CD14-positive monocyte (primary cell): ENCODE data around the gene B4GALT1. TPM values are rescaled to one million over a fixed set of nuclear protein-coding genes. Genes with fewer than 3 reads are reported as not detected.

Experiments
- DNase-seq, 3 donors: peaks; one replicate each; pipeline ENCODE4 v3.0.0-alpha.2; 2011 to 2022
- H2AFZ ChIP-seq: 2 replicates; pipeline ENCODE4 v1.6.0; 2012; ENCODE audit warnings: mild to moderate bottlenecking, low read depth, low read length, inconsistent platforms; ENCODE audit not compliant: insufficient read depth, poor library complexity, severe bottlenecking
- H3K27ac ChIP-seq, 2 donors: 1 replicate in 1 of 2; 2 replicates in 1 of 2; pipeline ENCODE4 v1.5.1; 2012 to 2013; ENCODE audit warnings: low read length in 2 of 2, control low read depth in 1 of 2, inconsistent platforms in 1 of 2, low read depth in 1 of 2, mild to moderate bottlenecking in 1 of 2
- H3K27me3 ChIP-seq, 2 donors: one replicate each; pipeline versions ENCODE4 v1.6.0 to v1.6.1; 2011 to 2013; ENCODE audit warnings: low read length in 2 of 2; ENCODE audit not compliant: control insufficient read depth in 2 of 2, insufficient read depth in 2 of 2
- H3K36me3 ChIP-seq, 2 donors: replicated peaks in 1 of 2; 1 replicate in 1 of 2; 2 replicates in 1 of 2; pipeline versions ENCODE4 v1.5.1 to v1.6.1; 2012 to 2013; ENCODE audit warnings: low read length in 2 of 2, control low read depth in 1 of 2, inconsistent platforms in 1 of 2, mild to moderate bottlenecking in 1 of 2; ENCODE audit not compliant: insufficient read depth in 2 of 2, control insufficient read depth in 1 of 2
- H3K4me1 ChIP-seq, 2 donors: 1 replicate in 1 of 2; 2 replicates in 1 of 2; pipeline versions ENCODE4 v1.5.1 to v1.6.1; 2012 to 2013; ENCODE audit warnings: low read length in 2 of 2, control low read depth in 1 of 2, inconsistent platforms in 1 of 2, mild to moderate bottlenecking in 1 of 2, moderate library complexity in 1 of 2; ENCODE audit not compliant: insufficient read depth in 2 of 2, control insufficient read depth in 1 of 2
- H3K4me2 ChIP-seq: replicated peaks from 2 replicates; pipeline ENCODE3; 2012; ENCODE audit warnings: low read length, moderate library complexity, mild to moderate bottlenecking; ENCODE audit not compliant: poor library complexity, severe bottlenecking; ENCODE audit errors: extremely low read depth
- H3K4me3 ChIP-seq, 3 experiments: fragments of 200-600 bp in 1 of 3; sonication (generic) in 1 of 3; replicated peaks in 1 of 3; 1 replicate in 2 of 3; 2 replicates in 1 of 3; pipeline ENCODE4 v1.5.1; 2011 to 2013; ENCODE audit warnings: low read length in 3 of 3, mild to moderate bottlenecking in 3 of 3, control low read depth in 2 of 3, low read depth in 2 of 3, inconsistent platforms in 1 of 3, moderate library complexity in 1 of 3
- H3K79me2 ChIP-seq: 2 replicates; pipeline ENCODE4 v1.6.0; 2012; ENCODE audit warnings: mild to moderate bottlenecking, control low read depth, inconsistent platforms, low read length, moderate library complexity; ENCODE audit not compliant: insufficient read depth
- H3K9ac ChIP-seq: 2 replicates; pipeline ENCODE4 v1.6.0; 2017; ENCODE audit warnings: low read length, mild to moderate bottlenecking; ENCODE audit not compliant: insufficient read depth, poor library complexity, severe bottlenecking
- H3K9me3 ChIP-seq, 2 donors: replicated peaks in 1 of 2; 1 replicate in 1 of 2; 2 replicates in 1 of 2; pipeline versions ENCODE4 v1.5.1 to v1.6.1; 2012 to 2013; ENCODE audit warnings: low read length in 2 of 2, control low read depth in 1 of 2; ENCODE audit not compliant: control insufficient read depth in 1 of 2, insufficient read depth in 1 of 2
- H4K20me1 ChIP-seq: 2 replicates; pipeline ENCODE4 v1.6.0; 2012; ENCODE audit warnings: mild to moderate bottlenecking, low read length, control low read depth, moderate library complexity; ENCODE audit not compliant: insufficient read depth
- H3K27ac Mint-ChIP-seq, 7 donors: one replicate each; pipeline ENCODE4 v1.8.0; 2020; ENCODE audit warnings: mild to moderate bottlenecking in 7 of 7, mixed read lengths in 7 of 7, moderate library complexity in 6 of 7, inconsistent platforms in 2 of 7
- H3K27me3 Mint-ChIP-seq, 3 donors: one replicate each; pipeline ENCODE4 v1.8.0; 2021 to 2022; ENCODE audit warnings: low read depth in 3 of 3, mild to moderate bottlenecking in 3 of 3, mixed read lengths in 3 of 3, moderate library complexity in 3 of 3, inconsistent platforms in 1 of 3
- H3K36me3 Mint-ChIP-seq, 2 donors: one replicate each; pipeline ENCODE4 v1.8.0; 2020; ENCODE audit warnings: mixed read lengths in 2 of 2, inconsistent platforms in 1 of 2, mild to moderate bottlenecking in 1 of 2
- H3K4me1 Mint-ChIP-seq: one replicate; pipeline ENCODE4 v1.8.0; 2020; ENCODE audit warnings: mild to moderate bottlenecking, mixed read lengths
- H3K4me3 Mint-ChIP-seq, 2 donors: one replicate each; pipeline ENCODE4 v1.8.0; 2020; ENCODE audit warnings: mild to moderate bottlenecking in 2 of 2, mixed read lengths in 2 of 2, moderate library complexity in 1 of 2
- H3K9me3 Mint-ChIP-seq, 7 donors: one replicate each; pipeline ENCODE4 v1.8.0; 2020 to 2022; ENCODE audit warnings: mixed read lengths in 7 of 7, mild to moderate bottlenecking in 6 of 7, moderate library complexity in 6 of 7, inconsistent platforms in 2 of 7
- CTCF ChIP-seq: fragments of 200-600 bp; IDR thresholded peaks from one replicate; pipeline ENCODE4 v1.8.0; 2022; ENCODE audit warnings: antibody characterized with exemption, mild to moderate bottlenecking
- WGBS: methylation state at CpG from one replicate; pipeline ENCODE4 v1.1.5; 2013; ENCODE audit warnings: missing lambda C conversion rate; ENCODE audit not compliant: insufficient coverage; 5-methylcytosine and 5-hydroxymethylcytosine counted together
- intact Hi-C, 2 donors: fragments of 100-400 bp; cut with micrococcal nuclease; formaldehyde crosslinking; loops; one replicate each; pipeline versions ENCODE4 v1.15.0 to v1.15.1; 2023
- polyA plus RNA-seq, 3 donors: library from polyadenylated mRNA; depleted of rRNA in 1 of 3; unstranded in 2 of 3; stranded (reverse) in 1 of 3; fragments of 300-500 nt in 2 of 3; fragments of >200 nt in 1 of 3; fragmentation: Illumina TruSeq in 2 of 3; gene quantifications; 1 replicate in 2 of 3; 2 replicates in 1 of 3; pipeline ENCODE4 v1.2.3, GENCODE V29; 2012 to 2021

Gene B4GALT1
- polyA plus RNA-seq, 3 donors: 27.6 to 53.7 (median 38.6) TPM

DNA sequence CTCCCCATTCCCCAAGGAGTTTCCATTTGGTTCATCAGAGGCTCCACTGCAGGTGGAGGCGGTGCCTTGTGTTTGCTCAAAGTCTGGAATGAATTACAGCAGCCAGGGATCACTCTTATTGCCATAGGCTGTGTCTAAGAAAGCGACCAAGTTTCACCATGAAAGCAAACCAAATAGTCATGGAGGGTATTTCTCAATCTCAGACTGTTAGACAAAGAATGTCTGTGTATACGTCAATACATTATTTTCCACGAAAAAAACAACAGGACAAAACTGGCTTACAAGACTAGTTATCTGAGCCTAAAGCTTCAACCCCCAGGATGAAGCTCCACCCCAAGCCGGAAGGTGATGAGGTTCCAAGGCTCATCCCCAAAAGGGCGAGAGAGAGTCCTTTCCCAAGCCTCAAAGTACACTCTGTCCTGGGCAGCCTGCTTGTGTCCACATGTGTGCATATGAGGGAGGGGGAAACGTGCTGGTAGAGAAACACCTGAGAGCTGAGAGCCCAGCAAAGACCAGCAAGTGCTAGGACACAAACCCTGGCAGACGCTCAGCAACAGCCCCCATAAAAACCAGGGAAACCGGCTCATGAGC is 4.3 kb downstream of the B4GALT1 start:
- intact Hi-C loops: loop anchor here in 1 of 2 donors (10.0 kb wide), 1 partner anchor 102 kb away; the partner anchor contains the start of genes BAG1 and CHMP5
- Histone ChIP-seq H2AFZ (no peak overlapping the region), H3K4me1 (peaks cover 87% of the 10 kb centered on the region in 2 donors), H4K20me1 (peaks cover 78% of the 10 kb centered on the region), H3K27me3 (no peaks in the 10 kb centered on the region), H3K27ac (peak overlapping the region; percentile 67 to 99), H3K4me2 (peak overlapping the region; percentile 89), H3K79me2 (peaks cover 84% of the 10 kb centered on the region), H3K4me3 (peak overlapping the region in 1 of 3 experiments; percentile 95), H3K9me3 (no peaks in the 10 kb centered on the region), H3K9ac (no peak overlapping the region), H3K36me3 (no peaks in the 10 kb centered on the region)
- Mint-ChIP-seq H3K4me1 (peaks cover 79% of the 10 kb centered on the region), H3K27me3 (no peaks in the 10 kb centered on the region), H3K4me3 (peak overlapping the region; percentile 53 to 85), H3K9me3 (peaks cover 0 to 3% (median 0%) of the 10 kb centered on the region in 7 donors), H3K36me3 (peaks cover 21 to 36% of the 10 kb centered on the region in 2 donors), H3K27ac (peak overlapping the region; percentile 87 to 100 (median 100))
- no peak for TF ChIP-seq CTCF
- 100% methylated on average over 2 of the region's 9 CpGs for WGBS
- peak in 2 of 3 donors; percentile 47 to 60 for DNase-seq

GRCh38 chr9:33161589-33162132 is 5.5 kb downstream of the B4GALT1 start:
- Histone ChIP-seq H3K36me3 (no peaks in the 10 kb centered on the region), H3K9me3 (no peaks in the 10 kb centered on the region), H3K9ac (peak overlapping the region; percentile 28), H3K27me3 (no peaks in the 10 kb centered on the region), H3K27ac (peak overlapping the region; percentile 97 to 99), H3K79me2 (peaks cover 92% of the 10 kb centered on the region), H2AFZ (no peak overlapping the region), H3K4me3 (peak overlapping the region in 1 of 3 experiments; percentile 95), H3K4me1 (peaks cover 94% of the 10 kb centered on the region in 2 donors), H4K20me1 (peaks cover 85% of the 10 kb centered on the region), H3K4me2 (peak overlapping the region; percentile 89)
- Mint-ChIP-seq H3K4me3 (peak overlapping the region; percentile 71 to 80), H3K27ac (peak overlapping the region; percentile 99 to 100 (median 100)), H3K36me3 (peaks cover 21 to 36% of the 10 kb centered on the region in 2 donors), H3K9me3 (peaks cover 0 to 3% (median 0%) of the 10 kb centered on the region in 7 donors), H3K27me3 (peaks cover 0 to 3% (median 0%) of the 10 kb centered on the region in 3 donors), H3K4me1 (peaks cover 85% of the 10 kb centered on the region)
- no CpG with 5 or more reads among the region's 1 CpG for WGBS
- TF ChIP-seq CTCF: no peak
- intact Hi-C loops: loop anchor here in 1 of 2 donors (10.0 kb wide), 1 partner anchor 103 kb away; the partner anchor contains the start of genes BAG1 and CHMP5
- no peak for DNase-seq
